ENCODE data around the gene TBC1D5. TPM values are rescaled to one million over a fixed set of nuclear protein-coding genes. Genes with fewer than 3 reads are reported as not detected.

Gene TBC1D5
- polyA plus RNA-seq, 1 experiment = 44.6 TPM

GRCh38 chr3:17231537-17232261, 510.7 kb downstream of the TBC1D5 start:
- H3K27ac ChIP-seq (ENCODE audit: low read depth, low read length) = no peak overlapping the region
- H3K27me3 ChIP-seq (ENCODE audit: control insufficient read depth, insufficient read depth, low read length) = no peaks in the 10 kb centered on the region
- H3K9me3 ChIP-seq (ENCODE audit: control insufficient read depth, insufficient read depth, low read length) = no peaks in the 10 kb centered on the region
- POLR2A ChIA-PET = no interaction called here
- DNase-seq (ENCODE audit: low read depth, low spot score) = no peak
- CTCF ChIA-PET = interaction anchor here (0.6 to 7.0 kb wide), 8 partner anchors 19 to 633 kb away, joined by 3 to 74 read pairs (median 4); no protein-coding TSS in a partner anchor
- no peak overlapping the region for H3K4me3 ChIP-seq (ENCODE audit: low read depth, low read length)
- no peak for TF ChIP-seq CTCF (IDR thresholded peaks at IDR 0.05; ENCODE audit: low read depth, low read length)

GRCh38 chr3:17227472-17227871, 515.0 kb downstream of the TBC1D5 start:
- no peak overlapping the region for H3K27ac ChIP-seq (ENCODE audit: low read depth, low read length)
- no peaks in the 10 kb centered on the region for H3K27me3 ChIP-seq (ENCODE audit: control insufficient read depth, insufficient read depth, low read length)
- ChIA-PET POLR2A (no interaction called here), CTCF (interaction anchor here (1.6 kb wide), 1 partner anchor 626 kb away, joined by 7 read pairs; no protein-coding TSS in a partner anchor)
- no peaks in the 10 kb centered on the region for H3K9me3 ChIP-seq (ENCODE audit: control insufficient read depth, insufficient read depth, low read length)
- H3K4me3 ChIP-seq (ENCODE audit: low read depth, low read length) = no peak overlapping the region
- no peak for TF ChIP-seq CTCF (IDR thresholded peaks at IDR 0.05; ENCODE audit: low read depth, low read length)
- no peak for DNase-seq (ENCODE audit: low read depth, low spot score)

GRCh38 chr3:17221529-17221928, 520.9 kb downstream of the TBC1D5 start:
- Histone ChIP-seq H3K9me3 (ENCODE audit: control insufficient read depth, insufficient read depth, low read length) (no peaks in the 10 kb centered on the region), H3K27ac (ENCODE audit: low read depth, low read length) (no peak overlapping the region), H3K4me3 (ENCODE audit: low read depth, low read length) (no peak overlapping the region), H3K27me3 (ENCODE audit: control insufficient read depth, insufficient read depth, low read length) (no peaks in the 10 kb centered on the region)
- no peak for DNase-seq (ENCODE audit: low read depth, low spot score)
- ChIA-PET CTCF (no interaction called here), POLR2A (no interaction called here)
- TF ChIP-seq CTCF (IDR thresholded peaks at IDR 0.05; ENCODE audit: low read depth, low read length) = no peak

- ChIA-PET POLR2A (no interaction called here), CTCF (interaction anchor here (0.6 to 0.8 kb wide), 2 partner anchors 15 to 1672 kb away, joined by 3 read pairs; no protein-coding TSS in a partner anchor)
- no peaks in the 10 kb centered on the region for H3K9me3 ChIP-seq (ENCODE audit: control insufficient read depth, insufficient read depth, low read length)
- no peak for DNase-seq (ENCODE audit: low read depth, low spot score)
- no peak overlapping the region for H3K4me3 ChIP-seq (ENCODE audit: low read depth, low read length)
- TF ChIP-seq CTCF (IDR thresholded peaks at IDR 0.05; ENCODE audit: low read depth, low read length) = no peak
- H3K27ac ChIP-seq (ENCODE audit: low read depth, low read length) = no peak overlapping the region
- no peaks in the 10 kb centered on the region for H3K27me3 ChIP-seq (ENCODE audit: control insufficient read depth, insufficient read depth, low read length)
Observed at GRCh38 chr3:17219593-17219992, 522.8 kb downstream of the TBC1D5 start.

GRCh38 chr3:17218587-17218986, 523.8 kb downstream of the TBC1D5 start:
- Histone ChIP-seq H3K27ac (ENCODE audit: low read depth, low read length) (no peak overlapping the region), H3K4me3 (ENCODE audit: low read depth, low read length) (no peak overlapping the region), H3K9me3 (ENCODE audit: control insufficient read depth, insufficient read depth, low read length) (no peaks in the 10 kb centered on the region), H3K27me3 (ENCODE audit: control insufficient read depth, insufficient read depth, low read length) (no peaks in the 10 kb centered on the region)
- ChIA-PET POLR2A (no interaction called here), CTCF (no interaction called here)
- no peak for DNase-seq (ENCODE audit: low read depth, low spot score)
- TF ChIP-seq CTCF (IDR thresholded peaks at IDR 0.05; ENCODE audit: low read depth, low read length) = no peak

Data from AG04450 (cell line).